ENCODE results near the gene AMY2A.
"Not testable (repeated sequence)": the region's sequence is repeated elsewhere in the genome, so short reads cannot be mapped to it uniquely, and the experiment has no call there.

DNA sequence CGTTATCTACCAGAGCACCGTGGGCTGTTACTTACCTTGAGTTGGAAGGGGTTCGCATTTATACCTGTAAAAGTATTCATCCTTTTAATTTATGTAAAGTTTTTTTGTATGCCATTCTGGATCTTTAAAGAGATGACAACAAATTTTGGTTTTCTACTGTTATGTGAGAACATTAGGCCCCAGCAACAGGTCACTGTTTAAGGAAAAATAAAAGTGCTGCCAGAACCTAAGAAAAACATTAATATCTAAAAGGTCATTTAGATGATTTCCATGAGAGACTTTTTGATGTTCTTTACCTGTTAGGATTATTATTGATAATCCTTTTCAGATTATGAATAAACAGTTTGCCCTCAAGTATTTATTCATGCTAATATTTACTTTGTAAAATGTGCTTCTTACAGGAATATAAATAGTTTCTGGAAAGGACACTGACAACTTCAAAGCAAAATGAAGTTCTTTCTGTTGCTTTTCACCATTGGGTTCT is at the start of gene AMY2A:
- TF ChIP-seq, protein P1, sequence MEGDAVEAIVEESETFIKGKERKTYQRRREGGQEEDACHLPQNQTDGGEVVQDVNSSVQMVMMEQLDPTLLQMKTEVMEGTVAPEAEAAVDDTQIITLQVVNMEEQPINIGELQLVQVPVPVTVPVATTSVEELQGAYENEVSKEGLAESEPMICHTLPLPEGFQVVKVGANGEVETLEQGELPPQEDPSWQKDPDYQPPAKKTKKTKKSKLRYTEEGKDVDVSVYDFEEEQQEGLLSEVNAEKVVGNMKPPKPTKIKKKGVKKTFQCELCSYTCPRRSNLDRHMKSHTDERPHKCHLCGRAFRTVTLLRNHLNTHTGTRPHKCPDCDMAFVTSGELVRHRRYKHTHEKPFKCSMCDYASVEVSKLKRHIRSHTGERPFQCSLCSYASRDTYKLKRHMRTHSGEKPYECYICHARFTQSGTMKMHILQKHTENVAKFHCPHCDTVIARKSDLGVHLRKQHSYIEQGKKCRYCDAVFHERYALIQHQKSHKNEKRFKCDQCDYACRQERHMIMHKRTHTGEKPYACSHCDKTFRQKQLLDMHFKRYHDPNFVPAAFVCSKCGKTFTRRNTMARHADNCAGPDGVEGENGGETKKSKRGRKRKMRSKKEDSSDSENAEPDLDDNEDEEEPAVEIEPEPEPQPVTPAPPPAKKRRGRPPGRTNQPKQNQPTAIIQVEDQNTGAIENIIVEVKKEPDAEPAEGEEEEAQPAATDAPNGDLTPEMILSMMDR (IDR thresholded peaks at IDR 0.05) = not testable (repeated sequence)
- not testable (repeated sequence) for TF ChIP-seq POLR2AphosphoS5 (IDR thresholded peaks at IDR 0.05)

Measured in transverse colon (tissue), 4 donors.